T-cell (primary cell): ENCODE measurements around the gene WDR37. TPM values are rescaled to one million over a fixed set of nuclear protein-coding genes. Genes with fewer than 3 reads are reported as not detected.

Experiments used
- ATAC-seq, 4 experiments: fragments of 200-7000 bp in 3 of 4; fragments of 150-1000 bp in 1 of 4; cut with Tn5 transposase; replicated peaks in 1 of 4; 1 replicate in 3 of 4; 2 replicates in 1 of 4; pipeline ENCODE4 v1.10.0; 2021; ENCODE audit warnings: moderate library complexity in 3 of 4, mild to moderate bottlenecking in 2 of 4, moderate number of reproducible peaks in 1 of 4
- CTCF ChIA-PET, 2 donors: fragments of 300-600 bp; sonication (Branson Sonifier 250); formaldehyde crosslinking; loops; one replicate each; lab custom pipeline; 2022; ENCODE audit warnings: antibody characterized with exemption in 2 of 2; lab: Charles Lee
- POLR2A ChIA-PET, 2 donors: fragments of 300-600 bp; sonication (Branson Sonifier 250); formaldehyde crosslinking; loops; one replicate each; lab custom pipeline; 2022; ENCODE audit warnings: antibody characterized with exemption in 2 of 2; lab: Charles Lee
- DNase-seq, 35 experiments: peaks; one replicate each; pipeline versions ENCODE4 v3.0.0 to v3.0.0-alpha.2; 2013 to 2023
- H3K27ac ChIP-seq: one replicate; pipeline ENCODE4 v1.5.1; 2013; ENCODE audit warnings: low read length
- H3K27me3 ChIP-seq, 2 experiments: replicated peaks in 1 of 2; 1 replicate in 1 of 2; 2 replicates in 1 of 2; pipeline versions ENCODE4 v1.6.1 to v1.7.0; 2013; ENCODE audit warnings: low read length in 1 of 2, mixed read lengths in 1 of 2; ENCODE audit not compliant: control insufficient read depth in 2 of 2, insufficient read depth in 2 of 2; ENCODE audit errors: extremely low read depth in 1 of 2
- H3K36me3 ChIP-seq, 2 donors: 1 replicate in 1 of 2; 2 replicates in 1 of 2; pipeline versions ENCODE4 v1.6.1 to v1.7.0; 2013; ENCODE audit warnings: low read length in 1 of 2; ENCODE audit not compliant: control insufficient read depth in 2 of 2, insufficient read depth in 1 of 2; ENCODE audit errors: extremely low read depth in 1 of 2
- H3K4me1 ChIP-seq, 2 experiments: 1 replicate in 1 of 2; 2 replicates in 1 of 2; pipeline versions ENCODE4 v1.6.1 to v1.7.0; 2013; ENCODE audit warnings: low read length in 2 of 2, mixed read lengths in 1 of 2; ENCODE audit not compliant: insufficient read depth in 2 of 2, control insufficient read depth in 1 of 2; ENCODE audit errors: extremely low read depth in 1 of 2
- H3K4me3 ChIP-seq, 2 donors: 1 replicate in 1 of 2; 2 replicates in 1 of 2; pipeline versions ENCODE4 v1.5.1 to v1.7.0; 2013; ENCODE audit warnings: mild to moderate bottlenecking in 2 of 2, low read length in 1 of 2, moderate library complexity in 1 of 2; ENCODE audit not compliant: control insufficient read depth in 1 of 2; ENCODE audit errors: extremely low read depth in 1 of 2
- H3K9me3 ChIP-seq: 2 replicates; pipeline ENCODE4 v1.7.0; 2013
- H3K27ac Mint-ChIP-seq, 2 donors: one replicate each; pipeline ENCODE4 v1.8.0; 2020 to 2021; ENCODE audit warnings: mild to moderate bottlenecking in 2 of 2, mixed read lengths in 2 of 2
- H3K27me3 Mint-ChIP-seq, 2 donors: one replicate each; pipeline ENCODE4 v1.8.0; 2021 to 2022; ENCODE audit warnings: mixed read lengths in 2 of 2
- H3K36me3 Mint-ChIP-seq: one replicate; pipeline ENCODE4 v1.8.0; 2021; ENCODE audit warnings: mixed read lengths
- H3K4me1 Mint-ChIP-seq, 3 donors: one replicate each; pipeline ENCODE4 v1.8.0; 2020 to 2022; ENCODE audit warnings: mixed read lengths in 3 of 3, mild to moderate bottlenecking in 1 of 3
- H3K4me3 Mint-ChIP-seq, 3 donors: one replicate each; pipeline ENCODE4 v1.8.0; 2020 to 2022; ENCODE audit warnings: mild to moderate bottlenecking in 3 of 3, mixed read lengths in 3 of 3, moderate library complexity in 3 of 3
- H3K9me3 Mint-ChIP-seq, 3 donors: one replicate each; pipeline ENCODE4 v1.8.0; 2020 to 2022; ENCODE audit warnings: mixed read lengths in 3 of 3
- WGBS: methylation state at CpG from one replicate; pipeline ENCODE4 v1.1.5; 2013; ENCODE audit warnings: missing lambda C conversion rate; ENCODE audit not compliant: insufficient coverage; 5-methylcytosine and 5-hydroxymethylcytosine counted together
- total RNA-seq, 35 experiments: library from RNA in 6 of 35; stranded (reverse) in 6 of 35; fragments of 120-200 nt in 1 of 35; gene quantifications; one replicate each; pipeline versions ENCODE4 v1.2.1 to v1.2.4 and lab custom pipeline; 2013 to 2026

WDR37 gene
- total RNA-seq, 5 donors from 2014 or later (not counting 1 experiment from before 2014, with no cell fraction given), result 34.6 to 40.4 (median 37.3) TPM

DNA sequence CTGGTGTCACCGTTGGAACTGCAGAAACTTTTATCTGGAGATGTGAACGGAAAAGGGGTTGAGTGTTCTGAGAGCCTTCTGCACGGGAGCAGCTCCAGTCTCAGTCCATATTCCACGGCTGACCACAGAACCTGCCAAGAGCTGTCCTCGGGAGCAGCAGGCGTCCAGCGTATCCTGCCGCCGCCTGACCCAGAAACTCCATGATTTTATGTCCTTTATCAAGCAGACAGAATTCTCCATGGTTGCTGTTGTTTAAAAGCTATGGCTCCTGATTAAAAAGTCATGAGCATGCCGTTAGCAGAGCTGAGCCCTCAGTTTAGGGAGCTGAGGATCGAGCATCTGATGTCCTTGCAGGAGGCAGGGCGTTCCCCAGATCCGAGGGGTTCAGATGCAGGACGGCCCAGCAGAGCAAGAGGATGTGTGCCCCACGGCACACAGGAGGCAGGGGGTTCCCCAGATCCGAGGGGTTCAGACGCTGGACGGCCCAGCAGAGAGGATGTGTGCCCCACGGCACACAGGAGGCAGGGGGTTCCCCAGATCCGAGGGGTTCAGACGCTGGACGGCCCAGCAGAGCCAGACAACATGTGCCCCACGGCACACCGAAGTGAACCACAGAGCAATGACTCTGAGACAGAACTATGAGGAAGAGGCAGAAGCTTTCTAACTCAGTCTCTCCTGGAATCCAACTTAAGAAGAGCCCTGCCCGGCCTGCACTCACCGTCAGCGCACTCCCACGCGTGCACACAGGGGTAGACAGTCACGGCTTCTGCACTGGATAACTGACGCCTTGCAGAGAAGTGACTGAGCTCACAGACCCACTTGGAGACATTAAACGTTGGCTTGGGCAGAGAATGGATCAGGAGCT is 96.4 kb downstream of the WDR37 start:
- Mint-ChIP-seq H3K9me3 (no peaks in the 10 kb centered on the region), H3K27ac (no peak overlapping the region), H3K27me3 (peaks cover 0 to 4% of the 10 kb centered on the region in 2 donors), H3K4me3 (no peak overlapping the region), H3K4me1 (peaks cover 2 to 20% (median 13%) of the 10 kb centered on the region in 3 donors), H3K36me3 (no peaks in the 10 kb centered on the region)
- POLR2A ChIA-PET, result no interaction called here
- no peaks in the 10 kb centered on the region for H3K4me1 ChIP-seq
- no peaks in the 10 kb centered on the region for H3K36me3 ChIP-seq
- no peaks in the 10 kb centered on the region for H3K9me3 ChIP-seq
- CTCF ChIA-PET, result interaction anchor here in 1 of 2 donors (0.6 kb wide), 1 partner anchor 230 kb away, joined by 3 read pairs; no protein-coding TSS in a partner anchor
- WGBS, result 82% methylated on average over 28 of the region's 32 CpGs
- H3K4me3 ChIP-seq, result no peak overlapping the region
- ATAC-seq (no peak), DNase-seq (no peak)
- no peak overlapping the region for H3K27ac ChIP-seq
- H3K27me3 ChIP-seq, result peaks cover 0 to 30% of the 10 kb centered on the region in 2 experiments

DNA sequence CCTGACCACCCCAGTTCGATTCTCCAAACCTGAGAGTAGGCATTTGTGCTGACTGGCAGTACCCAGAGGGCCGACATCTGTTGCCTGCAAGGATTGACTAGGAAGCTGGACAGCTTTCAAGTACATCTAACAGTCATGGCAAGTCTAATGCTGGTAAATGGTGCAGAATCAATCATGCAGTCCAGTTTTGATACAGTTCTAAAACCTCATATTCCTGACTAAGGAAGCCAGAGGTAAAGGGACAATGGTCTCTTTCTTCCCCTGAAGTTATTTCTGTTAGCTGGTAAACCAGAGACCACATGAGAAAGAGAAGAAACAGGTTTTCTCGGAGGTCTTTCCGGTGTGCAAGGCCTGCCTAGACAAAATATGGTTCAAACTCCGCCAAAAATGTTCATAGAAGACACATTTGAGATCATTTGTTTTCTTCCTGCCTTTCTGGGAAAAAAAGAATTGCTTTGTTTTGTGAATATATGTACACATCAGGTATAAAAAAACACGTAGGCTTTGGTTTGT is 97.1 kb downstream of the WDR37 start:
- peaks cover 2 to 20% (median 13%) of the 10 kb centered on the region in 3 donors for H3K4me1 Mint-ChIP-seq
- H3K27ac Mint-ChIP-seq, result no peak overlapping the region
- Histone ChIP-seq H3K27ac (no peak overlapping the region), H3K9me3 (no peaks in the 10 kb centered on the region), H3K27me3 (peaks cover 0 to 31% of the 10 kb centered on the region in 2 experiments), H3K4me3 (no peak overlapping the region), H3K36me3 (no peaks in the 10 kb centered on the region), H3K4me1 (no peaks in the 10 kb centered on the region)
- WGBS, result 78% methylated on average over 4 of the region's 6 CpGs
- H3K9me3 Mint-ChIP-seq, result no peaks in the 10 kb centered on the region
- ATAC-seq, result no peak
- H3K4me3 Mint-ChIP-seq, result peak overlapping the region in 1 of 3 donors; percentile 48
- DNase-seq, result peak in 1 of 35 experiments; percentile 2
- H3K36me3 Mint-ChIP-seq, result no peaks in the 10 kb centered on the region
- ChIA-PET CTCF (no interaction called here), POLR2A (no interaction called here)
- H3K27me3 Mint-ChIP-seq, result peaks cover 0 to 4% of the 10 kb centered on the region in 2 donors

- Mint-ChIP-seq H3K27me3 (peaks cover 0 to 4% of the 10 kb centered on the region in 2 donors), H3K9me3 (no peaks in the 10 kb centered on the region), H3K4me3 (peak overlapping the region in 1 of 3 donors; percentile 48), H3K27ac (no peak overlapping the region), H3K36me3 (no peaks in the 10 kb centered on the region), H3K4me1 (peaks cover 2 to 19% (median 13%) of the 10 kb centered on the region in 3 donors)
- ChIA-PET POLR2A (no interaction called here), CTCF (no interaction called here)
- H3K4me1 ChIP-seq, result no peaks in the 10 kb centered on the region
- no peak overlapping the region for H3K4me3 ChIP-seq
- ATAC-seq (no peak), DNase-seq (peak in 1 of 35 experiments; percentile 18)
- WGBS, result 67% methylated on average over 18 of the region's 20 CpGs
- H3K27ac ChIP-seq, result no peak overlapping the region
- no peaks in the 10 kb centered on the region for H3K9me3 ChIP-seq
- peaks cover 0 to 26% of the 10 kb centered on the region in 2 experiments for H3K27me3 ChIP-seq
- no peaks in the 10 kb centered on the region for H3K36me3 ChIP-seq
These were observed 97.7 kb downstream of the WDR37 start for GRCh38 chr10:1153805-1154351.

GRCh38 chr10:1154531-1155295 is 98.5 kb downstream of the WDR37 start:
- Histone ChIP-seq H3K4me1 (no peaks in the 10 kb centered on the region), H3K4me3 (no peak overlapping the region), H3K27ac (no peak overlapping the region), H3K9me3 (no peaks in the 10 kb centered on the region), H3K27me3 (peaks cover 0 to 24% of the 10 kb centered on the region in 2 experiments), H3K36me3 (no peaks in the 10 kb centered on the region)
- CTCF ChIA-PET, result no interaction called here
- peaks cover 0 to 4% of the 10 kb centered on the region in 2 donors for H3K27me3 Mint-ChIP-seq
- no peak overlapping the region for H3K4me3 Mint-ChIP-seq
- POLR2A ChIA-PET, result no interaction called here
- 86% methylated on average over 8 of the region's 9 CpGs for WGBS
- peak in 1 of 35 experiments; percentile 17 for DNase-seq
- ATAC-seq, result no peak
- no peak overlapping the region for H3K27ac Mint-ChIP-seq
- no peaks in the 10 kb centered on the region for H3K36me3 Mint-ChIP-seq
- no peaks in the 10 kb centered on the region for H3K9me3 Mint-ChIP-seq
- H3K4me1 Mint-ChIP-seq, result peaks cover 2 to 13% (median 8%) of the 10 kb centered on the region in 3 donors

- DNase-seq (peak in 1 of 35 experiments; percentile 15), ATAC-seq (no peak)
- WGBS, result 87% methylated on average over 20 of the region's 20 CpGs
- ChIA-PET POLR2A (no interaction called here), CTCF (no interaction called here)
- H3K9me3 Mint-ChIP-seq, result no peaks in the 10 kb centered on the region
- Histone ChIP-seq H3K9me3 (no peaks in the 10 kb centered on the region), H3K27ac (no peak overlapping the region), H3K4me1 (no peaks in the 10 kb centered on the region), H3K36me3 (no peaks in the 10 kb centered on the region), H3K4me3 (no peak overlapping the region), H3K27me3 (peaks cover 0 to 16% of the 10 kb centered on the region in 2 experiments)
- no peaks in the 10 kb centered on the region for H3K36me3 Mint-ChIP-seq
- no peak overlapping the region for H3K27ac Mint-ChIP-seq
- peaks cover 0 to 4% of the 10 kb centered on the region in 2 donors for H3K27me3 Mint-ChIP-seq
- peaks cover 0 to 5% (median 3%) of the 10 kb centered on the region in 3 donors for H3K4me1 Mint-ChIP-seq
- no peak overlapping the region for H3K4me3 Mint-ChIP-seq
These were observed 99.8 kb downstream of the WDR37 start for GRCh38 chr10:1155791-1156615.
